Calu3 (cell line): ENCODE results near the gene IRX5. TPM values are rescaled to one million over a fixed set of nuclear protein-coding genes. Genes with fewer than 3 reads are reported as not detected.

Experiments
- BruUV-seq: library from RNA; stranded (reverse); fragments of 400-500 nt; replicated peaks from 2 replicates; lab custom pipeline; 2021; lab: Mats Ljungman, UMichigan
- CTCF ChIA-PET: fragments of 300-600 bp; sonication (Branson Sonifier 250); formaldehyde crosslinking; loops from one replicate; lab custom pipeline; 2022; ENCODE audit warnings: antibody characterized with exemption; lab: Charles Lee
- DNase-seq: peaks from one replicate; pipeline ENCODE4 v3.0.0; 2022
- H3K27ac Mint-ChIP-seq: one replicate; pipeline ENCODE4 v1.8.0; 2022; ENCODE audit warnings: mixed read lengths; ENCODE audit not compliant: unreplicated experiment
- H3K27me3 Mint-ChIP-seq: one replicate; pipeline ENCODE4 v1.8.0; 2022; ENCODE audit warnings: mixed read lengths; ENCODE audit not compliant: unreplicated experiment
- H3K36me3 Mint-ChIP-seq: one replicate; pipeline ENCODE4 v1.8.0; 2022; ENCODE audit warnings: mild to moderate bottlenecking, moderate library complexity, mixed read lengths; ENCODE audit not compliant: insufficient read depth, unreplicated experiment
- H3K4me1 Mint-ChIP-seq: one replicate; pipeline ENCODE4 v1.8.0; 2022; ENCODE audit warnings: mild to moderate bottlenecking, low read depth, mixed read lengths; ENCODE audit not compliant: unreplicated experiment
- H3K4me3 Mint-ChIP-seq: one replicate; pipeline ENCODE4 v1.8.0; 2022; ENCODE audit warnings: mild to moderate bottlenecking, low read depth, moderate library complexity, mixed read lengths; ENCODE audit not compliant: unreplicated experiment
- H3K9me3 Mint-ChIP-seq: one replicate; pipeline ENCODE4 v1.8.0; 2022; ENCODE audit warnings: low read depth, mixed read lengths; ENCODE audit not compliant: unreplicated experiment
- CTCF ChIP-seq: fragments of 200-600 bp; IDR thresholded peaks from one replicate; pipeline ENCODE4 v1.8.0; 2022; ENCODE audit warnings: antibody characterized with exemption; ENCODE audit not compliant: unreplicated experiment
- intact Hi-C: fragments of 100-400 bp; cut with micrococcal nuclease; formaldehyde crosslinking; loops from one replicate; pipeline ENCODE4 v1.10.0; 2022; ENCODE audit not compliant: unreplicated experiment
- total RNA-seq: library from RNA; stranded (reverse); gene quantifications from 2 replicates; pipeline ENCODE4 v1.2.3, GENCODE V29; 2022

Gene IRX5
- total RNA-seq, 1 experiment from 2014 or later, result 2.5 TPM

DNA sequence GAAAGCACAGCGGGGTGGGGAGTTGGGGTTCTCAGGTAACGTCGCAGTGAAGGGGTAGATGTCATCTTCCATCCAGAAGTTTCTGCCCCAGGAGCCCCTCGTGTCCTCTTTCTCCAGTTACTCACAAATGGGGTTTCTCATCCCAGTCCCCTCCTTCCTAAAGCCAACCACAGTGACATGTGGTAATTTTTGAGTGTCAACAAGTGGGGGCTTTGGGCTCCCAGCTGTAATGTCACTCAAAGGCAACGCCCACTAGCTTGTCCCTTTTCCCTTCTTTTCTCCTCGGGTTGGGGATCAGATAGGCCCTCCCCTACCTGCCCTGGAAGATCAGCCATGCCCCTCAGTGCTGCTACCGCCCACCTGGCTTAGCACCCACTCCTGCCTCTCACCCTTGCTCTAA is 14.4 kb downstream of the IRX5 start:
- no peak for DNase-seq
- Mint-ChIP-seq H3K9me3 (no peaks in the 10 kb centered on the region), H3K4me3 (no peak overlapping the region), H3K27me3 (peaks cover 22% of the 10 kb centered on the region), H3K4me1 (no peaks in the 10 kb centered on the region), H3K27ac (no peak overlapping the region), H3K36me3 (no peaks in the 10 kb centered on the region)
- BruUV-seq, result no TSS peak
- no peak for TF ChIP-seq CTCF
- intact Hi-C loops, result no loop called here
- CTCF ChIA-PET, result no interaction called here

DNA sequence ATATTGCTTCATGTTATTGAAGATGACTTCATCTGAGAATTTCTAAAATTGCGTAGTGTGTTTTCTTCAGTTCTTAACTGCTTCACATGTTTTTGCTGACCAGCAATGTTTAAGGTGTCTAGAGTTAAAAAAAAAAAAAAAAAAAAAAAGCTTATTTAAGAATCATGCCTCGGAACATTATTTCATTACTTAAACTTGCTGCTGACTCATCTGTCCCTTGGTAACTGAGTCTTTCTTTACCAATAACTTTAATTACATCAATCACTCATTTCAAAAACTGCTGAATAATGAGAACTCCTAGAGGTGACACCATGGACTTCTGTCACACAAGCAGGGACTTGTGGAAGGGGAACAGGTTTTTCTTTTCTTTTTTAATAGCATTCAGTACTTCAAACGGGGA is 16.2 kb downstream of the IRX5 start:
- CTCF ChIA-PET, result interaction anchor here (0.6 to 0.9 kb wide), 3 partner anchors 15 to 1593 kb away, joined by 3 to 4 read pairs (median 3); no protein-coding TSS in a partner anchor
- H3K27me3 Mint-ChIP-seq, result peaks cover 33% of the 10 kb centered on the region
- TF ChIP-seq CTCF, result no peak
- intact Hi-C loops, result no loop called here
- no peaks in the 10 kb centered on the region for H3K36me3 Mint-ChIP-seq
- no peaks in the 10 kb centered on the region for H3K4me1 Mint-ChIP-seq
- DNase-seq, result no peak
- no peak overlapping the region for H3K27ac Mint-ChIP-seq
- H3K4me3 Mint-ChIP-seq, result no peak overlapping the region
- H3K9me3 Mint-ChIP-seq, result no peaks in the 10 kb centered on the region
- BruUV-seq, result no TSS peak

DNA sequence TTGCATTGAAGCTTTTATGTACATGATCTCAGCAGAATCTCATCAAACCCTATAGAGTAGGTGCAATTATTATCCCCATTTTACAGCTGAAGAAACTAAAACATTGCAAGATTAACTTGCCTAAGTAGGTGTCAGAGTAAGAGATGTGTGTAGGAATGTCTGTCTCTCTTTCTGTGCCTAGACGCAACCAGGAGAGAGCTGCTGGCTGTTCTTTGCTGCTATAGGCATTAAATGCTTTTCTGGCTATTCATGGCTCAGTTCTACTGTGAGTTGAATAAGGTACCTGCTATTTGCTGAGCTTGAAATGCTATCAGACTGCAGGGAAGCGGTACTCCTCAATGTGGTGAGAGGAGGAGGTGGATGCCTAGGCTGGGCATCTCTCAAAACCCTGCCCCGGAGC is 17.0 kb downstream of the IRX5 start:
- H3K4me3 Mint-ChIP-seq, result no peak overlapping the region
- TF ChIP-seq CTCF, result no peak
- H3K36me3 Mint-ChIP-seq, result no peaks in the 10 kb centered on the region
- H3K9me3 Mint-ChIP-seq, result peaks cover 1% of the 10 kb centered on the region
- BruUV-seq, result no TSS peak
- CTCF ChIA-PET, result interaction anchor here (1.0 kb wide), 1 partner anchor 17 kb away, joined by 4 read pairs; the partner anchor contains the start of gene IRX5
- DNase-seq, result no peak
- H3K4me1 Mint-ChIP-seq, result no peaks in the 10 kb centered on the region
- intact Hi-C loops, result no loop called here
- H3K27ac Mint-ChIP-seq, result no peak overlapping the region
- peaks cover 40% of the 10 kb centered on the region for H3K27me3 Mint-ChIP-seq

- H3K36me3 Mint-ChIP-seq, result no peaks in the 10 kb centered on the region
- peaks cover 3% of the 10 kb centered on the region for H3K9me3 Mint-ChIP-seq
- intact Hi-C loops, result no loop called here
- no peak overlapping the region for H3K4me3 Mint-ChIP-seq
- no peak for DNase-seq
- H3K27me3 Mint-ChIP-seq, result peaks cover 46% of the 10 kb centered on the region
- BruUV-seq, result no TSS peak
- no peak overlapping the region for H3K27ac Mint-ChIP-seq
- CTCF ChIA-PET, result no interaction called here
- no peak for TF ChIP-seq CTCF
- no peaks in the 10 kb centered on the region for H3K4me1 Mint-ChIP-seq
Measured at GRCh38 chr16:54952195-54952594, 21.5 kb downstream of the IRX5 start.
